ENCODE data around the gene WNT10A. TPM values are rescaled to one million over a fixed set of nuclear protein-coding genes. Genes with fewer than 3 reads are reported as not detected.
"Not testable (repeated sequence)": the region's sequence is repeated elsewhere in the genome, so short reads cannot be mapped to it uniquely, and the experiment has no call there.

Gene WNT10A
- 1 to 10 TPM; 1.0 to 1.6 (median 1.1) TPM for polyA plus RNA-seq (ENCODE audit: insufficient read length in 3 of 3)
- long read RNA-seq, donor 1, result 0 reads
- long read RNA-seq, donor 2, partial matches to known transcripts, result 0 of 2 reads
- long read RNA-seq, donor 2, other reads (novel, unspliced or antisense), result 0 of 2 reads
- long read RNA-seq, donor 3, partial matches to known transcripts, result 0 of 1 reads
- long read RNA-seq, donor 3, other reads (novel, unspliced or antisense), result 0 of 1 reads
- long read RNA-seq, donor 4, partial matches to known transcripts, result 0 of 1 reads
- long read RNA-seq, donor 4, other reads (novel, unspliced or antisense), result 0 of 1 reads
- long read RNA-seq, donor 5, result 0 reads
- long read RNA-seq, donor 6, result 0 reads
- long read RNA-seq, donor 7, partial matches to known transcripts, result 0 of 1 reads
- long read RNA-seq, donor 7, other reads (novel, unspliced or antisense), result 0 of 1 reads
- long read RNA-seq, donor 8, result 0 reads
- long read RNA-seq, donor 9, result 0 reads
- long read RNA-seq, donor 10, partial matches to known transcripts, result 0 of 2 reads
- long read RNA-seq, donor 10, other reads (novel, unspliced or antisense), result 0 of 2 reads
- long read RNA-seq, donor 11, result 0 reads
- long read RNA-seq, donor 12, result 0 reads
- long read RNA-seq, donor 13, result 0 reads
- long read RNA-seq, donor 14, result 0 reads
- long read RNA-seq, donor 15, result 0 reads
- long read RNA-seq, donor 16, result 0 reads

DNA sequence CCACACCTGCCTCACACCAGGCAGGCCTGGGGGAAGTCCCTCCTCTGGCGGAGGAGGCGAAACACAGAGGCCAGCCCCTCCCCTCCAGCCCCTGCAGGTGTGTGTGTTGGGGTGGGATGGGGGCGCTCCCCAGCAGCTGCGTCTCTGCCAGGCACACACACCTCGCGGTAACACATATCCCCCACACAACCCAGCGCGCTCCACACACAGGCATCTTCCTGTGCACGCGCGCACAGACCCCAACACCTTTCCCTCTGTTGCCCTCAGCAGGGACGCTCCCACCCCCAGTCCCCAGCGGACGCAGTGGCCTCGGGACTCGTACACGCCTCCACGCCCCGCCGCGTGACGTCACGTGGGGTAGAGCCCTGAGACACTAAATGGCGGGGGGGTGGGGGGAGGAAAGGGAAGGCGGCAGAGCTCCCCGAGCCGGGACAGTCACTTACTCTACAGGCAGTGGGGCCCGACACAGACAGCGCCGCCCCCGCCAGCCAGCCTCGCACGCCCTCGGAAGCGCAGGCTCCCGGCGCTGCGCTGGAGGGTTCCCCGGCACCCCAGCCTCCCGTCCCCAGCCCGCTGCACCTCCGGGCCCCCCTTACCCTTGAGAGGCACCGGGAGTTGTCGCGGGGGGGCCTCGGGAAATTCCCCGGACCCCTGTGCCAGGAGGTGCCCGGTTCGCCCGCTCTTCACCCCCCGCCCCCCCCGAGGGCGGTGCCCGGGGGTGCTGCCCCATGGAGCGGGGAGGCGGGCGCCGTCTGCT is at the start of gene WNT10A:
Gene WNT10A, plus strand, starts transcription at position 751 of the 757 bp plus-strand sequence. CDS start 144 bp downstream, outside the sequence.
- no peak for DNase-seq

GRCh38 chr2:218831378-218831990 is 49.2 kb upstream of the WNT10A start, which contains the start of gene PRKAG3:
Gene PRKAG3, minus strand, starts transcription at chr2:218831803.
- no peak for DNase-seq

GRCh38 chr2:218832081-218832480 is 48.6 kb upstream of the WNT10A start:
- no peak for DNase-seq

DNA sequence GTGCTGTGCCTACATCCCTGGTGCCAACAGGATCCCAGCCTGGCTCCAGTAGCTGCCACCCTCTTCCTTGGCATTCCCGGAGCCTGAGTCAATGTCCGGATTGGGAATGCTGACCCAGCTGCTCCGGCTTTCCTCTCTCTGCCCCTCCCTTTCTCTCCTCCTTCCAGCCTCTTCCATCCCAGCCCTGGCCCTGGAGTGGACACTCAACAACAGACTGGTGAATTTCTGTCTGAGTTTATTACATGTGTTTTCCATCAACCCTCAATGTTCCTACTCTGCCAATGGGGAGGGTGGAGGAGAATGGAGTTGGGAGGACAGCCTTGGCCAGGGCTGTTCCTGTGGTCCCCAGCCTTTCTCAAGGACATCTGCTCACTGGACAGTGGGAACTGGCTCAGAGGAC is 48.1 kb upstream of the WNT10A start:
- DNase-seq, result no peak

GRCh38 chr2:218833023-218833609 is 47.5 kb upstream of the WNT10A start:
- no peak for DNase-seq

- no peak for DNase-seq
Measured at GRCh38 chr2:218834685-218835084, 46.0 kb upstream of the WNT10A start.

GRCh38 chr2:218837495-218837894 is 43.2 kb upstream of the WNT10A start:
- no peak for DNase-seq

DNA sequence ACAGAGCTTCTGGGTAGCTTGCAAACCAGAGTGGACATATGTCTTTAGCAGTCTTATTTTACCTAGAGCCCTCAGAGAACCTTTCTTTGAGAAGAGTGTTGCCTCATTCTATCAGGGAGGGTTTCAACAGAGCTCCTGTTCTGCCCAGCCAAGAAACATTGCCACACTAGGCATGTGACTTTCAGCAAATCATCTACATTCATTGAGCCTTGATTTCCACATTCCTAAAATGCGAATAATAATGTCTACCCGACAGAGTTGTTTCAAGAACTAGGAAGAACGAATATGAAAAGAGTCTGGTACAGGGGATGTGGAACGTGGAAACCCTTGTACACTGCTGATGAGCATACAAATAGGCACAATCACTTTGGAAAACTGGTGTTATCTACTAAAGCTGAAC is 41.2 kb upstream of the WNT10A start:
- DNase-seq, result no peak

- DNase-seq, result no peak
Measured at GRCh38 chr2:218839888-218840287, 40.8 kb upstream of the WNT10A start.

DNA sequence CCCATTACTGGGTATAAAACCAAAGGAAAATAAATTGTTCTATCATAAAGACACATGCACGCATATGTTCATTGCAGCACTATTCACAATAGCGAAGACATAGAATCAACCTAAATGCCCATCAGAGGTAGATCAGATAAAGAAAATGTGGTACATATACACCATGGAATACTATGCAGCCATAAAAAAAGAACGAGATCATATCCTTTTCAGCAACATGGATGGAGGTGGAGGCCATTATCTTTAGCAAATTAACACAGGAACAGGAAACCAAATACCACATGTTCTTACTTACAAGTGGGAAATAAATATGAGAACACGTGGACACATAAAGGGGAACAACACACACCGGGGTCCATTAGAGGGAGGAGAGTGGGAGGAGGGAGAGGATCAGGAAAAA is 36.3 kb upstream of the WNT10A start:
- not testable (repeated sequence) for DNase-seq

DNA sequence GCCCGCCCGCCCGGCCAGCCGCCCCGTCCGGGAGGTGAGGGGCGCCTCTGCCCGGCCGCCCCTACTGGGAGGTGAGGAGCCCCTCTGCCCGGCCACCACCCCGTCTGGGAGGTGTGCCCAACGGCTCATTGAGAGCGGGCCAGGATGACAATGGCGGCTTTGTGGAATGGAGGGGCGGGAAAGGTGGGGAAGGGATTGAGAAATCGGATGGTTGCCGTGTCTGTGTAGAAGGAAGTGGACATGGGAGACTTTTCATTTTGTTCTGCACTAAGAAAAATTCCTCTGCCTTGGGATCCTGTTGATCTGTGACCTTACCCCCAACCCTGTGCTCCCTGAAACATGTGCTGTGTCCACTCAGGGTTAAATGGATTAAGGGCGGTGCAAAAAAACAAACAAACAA is 33.7 kb upstream of the WNT10A start:
- not testable (repeated sequence) for DNase-seq

- no peak for DNase-seq
Measured at GRCh38 chr2:218849721-218850120, 30.9 kb upstream of the WNT10A start.

DNA sequence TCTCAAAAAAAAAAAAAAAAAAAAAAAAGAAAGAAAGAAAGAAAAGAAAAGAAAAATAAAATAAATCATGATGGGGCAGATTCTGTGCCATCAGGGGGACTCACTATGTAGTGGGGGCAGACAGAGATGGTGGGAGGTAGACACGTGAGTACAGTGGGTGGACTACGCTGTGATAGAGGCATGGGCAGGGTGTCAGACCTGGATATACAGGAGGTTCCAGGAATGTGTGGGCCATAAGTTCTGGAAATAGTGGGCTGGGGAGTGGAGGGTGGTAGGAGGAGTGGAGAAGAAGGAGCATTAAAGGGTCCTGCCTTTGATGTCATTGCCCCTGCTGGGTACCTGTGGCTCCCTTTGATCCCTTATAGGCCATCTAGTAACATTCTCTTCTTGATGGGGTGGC is 29.9 kb upstream of the WNT10A start:
- no peak for DNase-seq

DNA sequence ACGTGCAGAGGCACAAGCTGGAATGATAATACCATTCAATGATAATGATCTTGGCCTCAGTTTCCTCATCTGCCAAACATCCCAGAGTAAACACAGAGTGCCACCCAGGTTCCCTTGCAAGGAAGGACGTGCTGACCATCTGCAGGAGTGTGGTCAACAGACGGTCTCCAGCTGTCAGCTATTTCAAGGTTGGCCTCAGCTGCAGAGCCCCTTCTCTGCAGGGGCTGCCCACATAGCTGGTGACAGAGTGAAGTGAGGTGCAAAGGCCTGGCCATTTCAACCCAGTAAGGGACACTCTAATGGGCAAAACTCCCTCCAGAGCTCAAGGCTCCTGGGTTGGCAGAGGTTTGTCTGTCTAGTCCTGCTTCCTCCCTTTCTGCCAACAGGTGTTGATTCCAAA is 29.4 kb upstream of the WNT10A start:
- DNase-seq, result no peak

DNA sequence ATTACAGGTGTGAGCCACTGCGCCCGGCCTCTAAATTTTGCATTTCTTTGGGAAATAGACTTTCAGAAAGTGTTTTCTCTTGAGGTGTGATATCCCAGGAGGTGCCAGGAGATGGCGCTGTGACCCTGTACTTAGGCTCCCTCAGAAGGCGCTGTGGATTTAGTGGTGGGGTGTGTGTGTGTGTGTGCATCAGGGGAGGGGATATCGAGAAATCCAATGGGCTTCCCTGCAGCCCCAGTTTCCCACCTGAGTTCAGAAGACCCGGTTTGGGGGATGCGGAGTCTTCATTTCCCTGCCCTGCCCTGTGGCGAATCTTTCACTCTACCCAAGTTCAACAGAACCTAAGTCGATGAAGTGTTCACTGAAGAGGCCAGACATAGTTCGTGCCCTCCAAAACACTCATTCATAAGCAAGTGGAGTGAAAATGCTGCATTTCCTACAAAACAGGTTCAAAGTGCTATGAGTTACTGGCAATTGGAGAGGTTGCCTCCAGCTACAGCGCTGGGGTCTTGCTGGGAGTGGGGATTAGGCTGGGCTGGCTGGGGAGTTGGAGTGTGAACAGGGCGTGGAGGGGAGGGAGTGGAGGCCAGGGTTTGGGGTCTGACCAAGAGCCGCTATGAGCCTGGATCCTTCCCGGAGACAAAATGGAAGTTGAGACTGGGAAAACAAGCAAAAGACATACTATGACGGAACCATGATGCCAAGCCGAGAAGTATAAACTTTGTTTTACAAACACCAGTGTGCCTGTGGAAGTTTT is 27.6 kb upstream of the WNT10A start:
- peak; percentile 62 for DNase-seq

GRCh38 chr2:218853766-218854165 is 26.9 kb upstream of the WNT10A start:
- no peak for DNase-seq

DNA sequence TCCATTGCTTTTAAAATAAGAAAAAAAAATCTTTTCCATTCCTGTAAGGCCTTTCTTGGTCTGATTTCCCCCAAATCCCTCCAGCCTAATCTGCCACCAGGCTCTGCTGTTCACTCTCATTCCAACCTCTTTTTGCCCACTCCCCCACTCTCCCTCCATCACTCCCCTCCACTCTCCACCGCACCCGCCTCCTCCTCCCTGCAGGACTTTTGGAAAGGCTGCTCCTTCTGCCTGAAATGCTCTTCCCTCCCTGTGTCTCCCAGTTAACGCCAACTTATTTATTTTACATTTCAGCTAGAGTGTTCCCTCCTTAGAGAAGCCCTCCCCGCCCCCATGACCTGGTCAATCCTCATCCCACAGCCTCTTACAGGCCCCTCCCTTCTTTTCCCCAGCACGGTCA is 25.8 kb upstream of the WNT10A start:
- DNase-seq, result no peak

- DNase-seq, result no peak
Measured at GRCh38 chr2:218855305-218856166, 25.1 kb upstream of the WNT10A start.

DNA sequence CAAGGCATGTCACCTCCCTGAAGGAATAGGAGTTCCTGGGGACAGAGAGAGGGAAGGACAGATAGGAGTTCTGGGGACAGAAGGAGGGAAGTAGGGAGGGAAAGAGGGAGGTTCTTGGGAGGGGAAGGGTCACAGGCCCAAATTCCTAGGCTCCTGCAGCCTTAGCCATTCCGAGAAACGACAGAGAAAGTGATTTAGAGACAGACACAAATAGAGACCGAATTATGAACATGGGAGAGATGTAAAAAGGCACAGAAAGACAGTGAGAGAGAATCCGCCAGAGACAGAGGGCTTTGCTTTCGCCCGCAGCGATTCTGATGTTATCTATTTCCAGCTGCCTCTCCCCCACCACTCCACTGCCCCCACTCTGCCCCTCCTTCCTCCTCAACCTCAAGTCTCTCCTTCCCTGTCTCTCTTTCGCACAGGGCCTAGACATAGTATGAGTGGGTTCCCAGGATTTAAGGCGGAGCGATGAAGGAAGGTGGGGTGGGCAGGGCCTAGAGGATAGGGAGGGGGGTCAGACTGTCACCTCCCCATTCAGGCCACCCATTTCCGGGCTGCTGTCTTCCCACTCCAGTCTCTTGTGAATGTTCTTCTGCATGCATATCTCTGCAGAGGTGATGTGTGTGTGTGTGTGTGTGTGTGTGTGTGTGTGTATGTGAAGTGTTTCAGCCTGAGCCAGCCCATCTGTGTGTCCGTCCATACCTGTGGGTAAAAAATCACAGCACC is 24.3 kb upstream of the WNT10A start:
- DNase-seq, result no peak
